IMR-90 (cell line): ENCODE data around the gene PLCB4. TPM values are rescaled to one million over a fixed set of nuclear protein-coding genes. Genes with fewer than 3 reads are reported as not detected.

Experiments
- ATAC-seq: fragments of 200-7000 bp; cut with Tn5 transposase; 2 replicates; pipeline ENCODE4 v1.9.1; 2020; ENCODE audit warnings: low read depth, mild to moderate bottlenecking, moderate library complexity
- BruUV-seq: library from RNA; stranded (reverse); fragments of 400-500 nt; replicated peaks from 2 replicates; lab custom pipeline; 2021; lab: Mats Ljungman, UMichigan
- CTCF ChIA-PET: fragments of 300-600 bp; formaldehyde crosslinking; extraction: SDS; loops from one replicate; lab custom pipeline; 2021; ENCODE audit warnings: antibody characterized with exemption; lab: Yijun Ruan, JAX
- POLR2A ChIA-PET: fragments of 300-600 bp; sonication (Branson Sonifier 250); formaldehyde crosslinking; loops from one replicate; lab custom pipeline; 2022; ENCODE audit warnings: antibody characterized with exemption; ENCODE audit not compliant: unreplicated experiment; lab: Charles Lee
- DNase-seq: peaks from one replicate; pipeline ENCODE4 v3.0.0; 2013
- H2AFZ ChIP-seq: replicated peaks from 2 replicates; pipeline ENCODE3; 2013; ENCODE audit warnings: low read length, mild to moderate bottlenecking; ENCODE audit not compliant: poor library complexity
- H2AK5ac ChIP-seq: 2 replicates; pipeline ENCODE4 v1.6.1; 2013; ENCODE audit warnings: low read depth, low read length, inconsistent platforms
- H2AK9ac ChIP-seq: replicated peaks from 2 replicates; pipeline ENCODE3; 2013; ENCODE audit warnings: mild to moderate bottlenecking, low read depth, low read length, moderate library complexity; ENCODE audit not compliant: poor library complexity
- H2BK120ac ChIP-seq: 2 replicates; pipeline ENCODE4 v1.6.1; 2013; ENCODE audit warnings: low read depth, low read length, inconsistent platforms
- H2BK15ac ChIP-seq: 3 replicates; pipeline ENCODE4 v1.6.1; 2013; ENCODE audit warnings: low read depth, low read length, inconsistent platforms
- H2BK20ac ChIP-seq: 2 replicates; pipeline ENCODE4 v1.6.1; 2013; ENCODE audit warnings: low read depth, mild to moderate bottlenecking, inconsistent platforms, low read length, moderate library complexity
- H2BK5ac ChIP-seq: 2 replicates; pipeline ENCODE4 v1.6.1; 2013; ENCODE audit warnings: mild to moderate bottlenecking, low read depth, low read length, inconsistent platforms; ENCODE audit not compliant: poor library complexity, severe bottlenecking
- H3K14ac ChIP-seq: replicated peaks from 2 replicates; pipeline ENCODE4 v1.6.1; 2013; ENCODE audit warnings: low read depth, low read length, inconsistent platforms
- H3K18ac ChIP-seq: 2 replicates; pipeline ENCODE4 v1.6.1; 2013; ENCODE audit warnings: low read depth, low read length, control low read depth
- H3K23ac ChIP-seq: 2 replicates; pipeline ENCODE4 v1.6.1; 2013; ENCODE audit warnings: low read depth, low read length, inconsistent platforms
- H3K27ac ChIP-seq: 2 replicates; pipeline ENCODE4 v1.5.1; 2013; ENCODE audit warnings: mild to moderate bottlenecking, control low read depth, low read length; ENCODE audit not compliant: insufficient read depth
- H3K27me3 ChIP-seq: 2 replicates; pipeline ENCODE4 v1.6.1; 2013; ENCODE audit warnings: low read length; ENCODE audit not compliant: control insufficient read depth, insufficient read depth
- H3K36me3 ChIP-seq: 2 replicates; pipeline ENCODE4 v1.6.1; 2013; ENCODE audit warnings: low read length, mixed read lengths; ENCODE audit not compliant: control insufficient read depth, insufficient read depth
- H3K4ac ChIP-seq: 2 replicates; pipeline ENCODE4 v1.6.1; 2013; ENCODE audit warnings: low read depth, low read length, inconsistent platforms
- H3K4me1 ChIP-seq: 2 replicates; pipeline ENCODE4 v1.6.1; 2013; ENCODE audit warnings: low read length, mixed read lengths; ENCODE audit not compliant: control insufficient read depth, insufficient read depth
- H3K4me2 ChIP-seq: 2 replicates; pipeline ENCODE4 v1.6.1; 2013; ENCODE audit warnings: low read depth, mild to moderate bottlenecking, control low read depth, low read length, moderate library complexity
- H3K4me3 ChIP-seq: 2 replicates; pipeline ENCODE4 v1.5.1; 2013; ENCODE audit warnings: low read depth, mild to moderate bottlenecking, control low read depth, low read length, moderate library complexity; ENCODE audit not compliant: insufficient read depth
- H3K56ac ChIP-seq: 2 replicates; pipeline ENCODE4 v1.6.1; 2013; ENCODE audit warnings: low read length, inconsistent platforms; ENCODE audit not compliant: insufficient read depth; ENCODE audit errors: extremely low read depth
- H3K79me1 ChIP-seq, 2 experiments: 2 replicates each; pipeline ENCODE4 v1.6.1; 2013; ENCODE audit warnings: low read length in 2 of 2, inconsistent platforms in 1 of 2, low read depth in 1 of 2
- H3K9ac ChIP-seq: 2 replicates; pipeline ENCODE4 v1.6.1; 2013; ENCODE audit warnings: low read depth, low read length, control low read depth
- H3K9me1 ChIP-seq: 2 replicates; pipeline ENCODE4 v1.6.1; 2013; ENCODE audit warnings: low read length, inconsistent platforms; ENCODE audit not compliant: insufficient read depth
- H3K9me3 ChIP-seq: 2 replicates; pipeline ENCODE4 v1.6.1; 2013; ENCODE audit warnings: low read length; ENCODE audit not compliant: control insufficient read depth, insufficient read depth
- H4K20me1 ChIP-seq: 2 replicates; pipeline ENCODE4 v1.6.1; 2013; ENCODE audit warnings: low read length, inconsistent platforms; ENCODE audit not compliant: insufficient read depth
- H4K5ac ChIP-seq: 2 replicates; pipeline ENCODE4 v1.6.1; 2013; ENCODE audit warnings: mild to moderate bottlenecking, low read depth, low read length, control low read depth
- H4K8ac ChIP-seq, 2 experiments: 2 replicates each; pipeline ENCODE4 v1.6.1; 2013; ENCODE audit warnings: low read depth in 2 of 2, low read length in 2 of 2, control low read depth in 1 of 2, inconsistent platforms in 1 of 2
- H4K91ac ChIP-seq: 2 replicates; pipeline ENCODE4 v1.6.1; 2013; ENCODE audit warnings: low read depth, low read length, inconsistent platforms; ENCODE audit not compliant: insufficient read depth
- BHLHE40 ChIP-seq: fragments of 150-350 bp; IDR thresholded peaks from 2 replicates; pipeline ENCODE4 v1.6.1; 2016; ENCODE audit warnings: mild to moderate bottlenecking, low read depth, low read length
- CEBPB ChIP-seq: IDR thresholded peaks from 2 replicates; pipeline ENCODE4 v1.6.1; 2012; ENCODE audit warnings: low read depth, low read length, improper control_type of control experiment
- CHD1 ChIP-seq: IDR thresholded peaks from 2 replicates; pipeline ENCODE4 v1.6.1; 2012; ENCODE audit warnings: low read depth, low read length, improper control_type of control experiment
- CTCF ChIP-seq: conservative IDR thresholded peaks from 2 replicates; pipeline ENCODE4 v1.5.1; 2012; ENCODE audit warnings: mild to moderate bottlenecking, low read depth, low read length, improper control_type of control experiment
- ELK1 ChIP-seq: fragments of 150-350 bp; IDR thresholded peaks from 2 replicates; pipeline ENCODE4 v1.6.1; 2016; ENCODE audit warnings: low read depth, mild to moderate bottlenecking, low read length, moderate library complexity, borderline replicate concordance
- FOS ChIP-seq: fragments of 150-350 bp; IDR thresholded peaks from 2 replicates; pipeline ENCODE4 v1.6.1; 2016; ENCODE audit warnings: low read depth, low read length
- MAFK ChIP-seq: IDR thresholded peaks from 2 replicates; pipeline ENCODE4 v1.6.1; 2012; ENCODE audit warnings: low read depth, low read length, improper control_type of control experiment
- MAZ ChIP-seq: IDR thresholded peaks from 2 replicates; pipeline ENCODE4 v1.6.1; 2012; ENCODE audit warnings: low read depth, mild to moderate bottlenecking, low read length, improper control_type of control experiment, moderate library complexity, borderline replicate concordance
- MXI1 ChIP-seq: IDR thresholded peaks from 2 replicates; pipeline ENCODE4 v1.6.1; 2012; ENCODE audit warnings: low read depth, mild to moderate bottlenecking, low read length, moderate library complexity, borderline replicate concordance
- NFE2L2 ChIP-seq: fragments of 150-350 bp; IDR thresholded peaks from 2 replicates; pipeline ENCODE4 v1.6.1; 2016; ENCODE audit warnings: low read depth, mild to moderate bottlenecking, low read length
- POLR2A ChIP-seq: IDR thresholded peaks from 2 replicates; pipeline ENCODE4 v1.6.1; 2012; ENCODE audit warnings: mild to moderate bottlenecking, low read depth, low read length
- RAD21 ChIP-seq: IDR thresholded peaks from 2 replicates; pipeline ENCODE4 v1.6.1; 2012; ENCODE audit warnings: low read length, improper control_type of control experiment
- RCOR1 ChIP-seq: IDR thresholded peaks from 2 replicates; pipeline ENCODE4 v1.6.1; 2012; ENCODE audit warnings: mild to moderate bottlenecking, low read length, improper control_type of control experiment; ENCODE audit not compliant: insufficient replicate concordance
- RFX5 ChIP-seq: IDR thresholded peaks from 2 replicates; pipeline ENCODE4 v1.8.0; 2012; ENCODE audit warnings: low read depth, mild to moderate bottlenecking, low read length, moderate library complexity
- SMC3 ChIP-seq: fragments of 150-350 bp; IDR thresholded peaks from 2 replicates; pipeline ENCODE4 v1.6.1; 2016; ENCODE audit warnings: low read depth, mild to moderate bottlenecking, antibody characterized with exemption, low read length, moderate library complexity
- USF2 ChIP-seq: fragments of 150-350 bp; IDR thresholded peaks from 2 replicates; pipeline ENCODE4 v1.6.1; 2017; ENCODE audit warnings: mild to moderate bottlenecking, antibody characterized with exemption, low read length, low read depth
- dilution Hi-C: fragments of 300-500 bp; cut with HindIII; formaldehyde crosslinking; loops from one replicate; pipeline ENCODE4 v1.14.3; 2018; ENCODE audit warnings: low sequenced_read_pairs; ENCODE audit not compliant: unreplicated experiment
- in situ Hi-C: fragments of 300-500 bp; cut with MboI; formaldehyde crosslinking; loops from 3 replicates; pipeline ENCODE4 v1.14.3; 2019; ENCODE audit warnings: low sequenced_read_pairs, inconsistent platforms, mixed read lengths
- intact Hi-C: fragments of 100-400 bp; cut with micrococcal nuclease; formaldehyde crosslinking; loops from 2 replicates; pipeline ENCODE4 v1.10.0; 2022
- polyA plus RNA-seq, 3 experiments: library from polyadenylated mRNA; depleted of rRNA; stranded (reverse); fragments of >200 nt; gene quantifications; 2 replicates each; pipeline ENCODE4 v1.2.3, GENCODE V29; 2012; ENCODE audit warnings: low replicate concordance in 1 of 3
- total RNA-seq: library from RNA; depleted of rRNA; stranded (reverse); fragments of >200 nt; gene quantifications from 2 replicates; pipeline ENCODE4 v1.2.3, GENCODE V29; 2012

The PLCB4 gene
- total and polyA plus RNA-seq, 2 of the 4 experiments (the other 2 are of a cell fraction) = 12.5 to 24.0 TPM

- in situ Hi-C loops = no loop called here
- peaks cover 15 to 44% of the 10 kb centered on the region in 2 experiments; a peak in 3 of 4 replicates for H3K79me1 ChIP-seq
- no peak overlapping the region for H4K5ac ChIP-seq
- no peak overlapping the region for H2AK9ac ChIP-seq
- H3K56ac ChIP-seq = no peak overlapping the region
- H2BK20ac ChIP-seq = 0 out of 2 replicates have a peak overlapping the region, but pooled peaks have one; percentile 46
- no peak overlapping the region for H3K4me3 ChIP-seq
- H2BK15ac ChIP-seq = no peak overlapping the region
- H3K27me3 ChIP-seq = no peaks in the 10 kb centered on the region
- H2BK120ac ChIP-seq = no peak overlapping the region
- H3K18ac ChIP-seq = no peak overlapping the region
- H3K9me3 ChIP-seq = no peaks in the 10 kb centered on the region
- intact Hi-C loops = no loop called here
- no peak for ATAC-seq
- no peak overlapping the region for H3K23ac ChIP-seq
- peaks cover 15% of the 10 kb centered on the region for H3K4me1 ChIP-seq
- no peak overlapping the region for H3K27ac ChIP-seq
- no peak for TF ChIP-seq CTCF
- TF ChIP-seq SMC3 = no peak
- TF ChIP-seq FOS = no peak
- TF ChIP-seq POLR2A = no peak
- TF ChIP-seq MAFK = no peak
- TF ChIP-seq RFX5 = no peak
- no peak for TF ChIP-seq NFE2L2
- TF ChIP-seq CHD1 = no peak
- TF ChIP-seq MAZ = no peak
- TF ChIP-seq RAD21 = no peak
- TF ChIP-seq ELK1 = no peak
- no peak for TF ChIP-seq RCOR1
- no peak for TF ChIP-seq MXI1
- TF ChIP-seq BHLHE40 = no peak
- TF ChIP-seq USF2 = no peak
- TF ChIP-seq CEBPB = no peak
- H4K20me1 ChIP-seq = peaks cover 2% of the 10 kb centered on the region; the same call in 1 of the 2 replicates
- no peak overlapping the region for H2AK5ac ChIP-seq
- no peak for DNase-seq
- H3K4ac ChIP-seq = peak overlapping the region; percentile 85; the same call in 1 of the 2 replicates
- no peaks in the 10 kb centered on the region; the same call in 1 of the 2 replicates for H3K36me3 ChIP-seq
- H3K9me1 ChIP-seq = peaks cover 16% of the 10 kb centered on the region
- H3K4me2 ChIP-seq = no peak overlapping the region
- no peak overlapping the region for H4K91ac ChIP-seq
- CTCF ChIA-PET = interaction anchor here (1.8 kb wide), 1 partner anchor 41 kb away, joined by 5 read pairs; no protein-coding TSS in a partner anchor
- no peak overlapping the region for H3K9ac ChIP-seq
- BruUV-seq = no TSS peak
- POLR2A ChIA-PET = no interaction called here
- dilution Hi-C loops = loop anchor here (25.0 kb wide), 1 partner anchor 590 kb away; no protein-coding TSS in a partner anchor
- H4K8ac ChIP-seq = no peak overlapping the region
- H3K14ac ChIP-seq = no peak overlapping the region
- H2BK5ac ChIP-seq = no peak overlapping the region
- no peak overlapping the region for H2AFZ ChIP-seq
Observed at GRCh38 chr20:9352739-9353138, 283.9 kb downstream of the PLCB4 start.
